ENCODE data around the gene SIPA1L3.

Gene SIPA1L3

GRCh38 chr19:37980419-37981170 lies 73.6 kb downstream of the SIPA1L3 start:
- no peak overlapping the region for H3K4me3 Mint-ChIP-seq

GRCh38 chr19:37981785-37982475 lies 74.9 kb downstream of the SIPA1L3 start:
- peaks cover 9 to 10% of the 10 kb centered on the region in 2 donors for H3K4me1 Mint-ChIP-seq (ENCODE audit: low read depth in 2 of 2)
- H3K4me3 Mint-ChIP-seq, result no peak overlapping the region
- H3K9me3 Mint-ChIP-seq, result no peaks in the 10 kb centered on the region
- H3K36me3 Mint-ChIP-seq (ENCODE audit: insufficient read depth), result no peaks in the 10 kb centered on the region
- H3K27me3 Mint-ChIP-seq, result no peaks in the 10 kb centered on the region
- DNase-seq (no peak), ATAC-seq (replicated peaks) (no peak)
- no peak overlapping the region for H3K27ac Mint-ChIP-seq

More at GRCh38 chr19:37980419-37981170, 73.6 kb downstream of the SIPA1L3 start:
- no peaks in the 10 kb centered on the region for H3K36me3 Mint-ChIP-seq (ENCODE audit: insufficient read depth)
- DNase-seq (no peak), ATAC-seq (replicated peaks) (no peak)
- H3K4me1 Mint-ChIP-seq (ENCODE audit: low read depth in 2 of 2), result peaks cover 0 to 3% of the 10 kb centered on the region in 2 donors
- no peak overlapping the region for H3K27ac Mint-ChIP-seq
- no peaks in the 10 kb centered on the region for H3K9me3 Mint-ChIP-seq
- H3K27me3 Mint-ChIP-seq, result no peaks in the 10 kb centered on the region

GRCh38 chr19:37982655-37983054 lies 75.6 kb downstream of the SIPA1L3 start:
- ATAC-seq (replicated peaks) (no peak), DNase-seq (no peak)
- no peaks in the 10 kb centered on the region for H3K9me3 Mint-ChIP-seq
- H3K27ac Mint-ChIP-seq, result no peak overlapping the region
- H3K4me3 Mint-ChIP-seq, result no peak overlapping the region
- peaks cover 3% of the 10 kb centered on the region for H3K36me3 Mint-ChIP-seq (ENCODE audit: insufficient read depth)
- H3K27me3 Mint-ChIP-seq, result no peaks in the 10 kb centered on the region
- H3K4me1 Mint-ChIP-seq (ENCODE audit: low read depth in 2 of 2), result peaks cover 9 to 10% of the 10 kb centered on the region in 2 donors

- Mint-ChIP-seq H3K27ac (peak overlapping the region in 1 of 2 donors; percentile 42), H3K4me3 (no peak overlapping the region), H3K36me3 (ENCODE audit: insufficient read depth) (peaks cover 3% of the 10 kb centered on the region), H3K9me3 (no peaks in the 10 kb centered on the region), H3K4me1 (ENCODE audit: low read depth in 2 of 2) (peaks cover 9 to 10% of the 10 kb centered on the region in 2 donors), H3K27me3 (no peaks in the 10 kb centered on the region)
- DNase-seq, result no peak
- no peak for ATAC-seq (replicated peaks)
These were observed 76.1 kb downstream of the SIPA1L3 start for GRCh38 chr19:37983153-37983552.

GRCh38 chr19:37983916-37984315 lies 76.9 kb downstream of the SIPA1L3 start:
- Mint-ChIP-seq H3K4me1 (ENCODE audit: low read depth in 2 of 2) (peaks cover 9 to 13% of the 10 kb centered on the region in 2 donors), H3K9me3 (no peaks in the 10 kb centered on the region), H3K27me3 (no peaks in the 10 kb centered on the region), H3K36me3 (ENCODE audit: insufficient read depth) (peaks cover 3% of the 10 kb centered on the region), H3K4me3 (no peak overlapping the region), H3K27ac (peak overlapping the region in 1 of 2 donors; percentile 42)
- ATAC-seq (replicated peaks) (no peak), DNase-seq (no peak)

GRCh38 chr19:37986048-37986750 lies 79.2 kb downstream of the SIPA1L3 start:
- ATAC-seq (replicated peaks) (no peak), DNase-seq (no peak)
- no peaks in the 10 kb centered on the region for H3K9me3 Mint-ChIP-seq
- H3K27me3 Mint-ChIP-seq, result no peaks in the 10 kb centered on the region
- H3K4me1 Mint-ChIP-seq (ENCODE audit: low read depth in 2 of 2), result peaks cover 9 to 16% of the 10 kb centered on the region in 2 donors
- no peak overlapping the region for H3K4me3 Mint-ChIP-seq
- H3K27ac Mint-ChIP-seq, result peak overlapping the region; percentile 82 to 87
- peaks cover 3% of the 10 kb centered on the region for H3K36me3 Mint-ChIP-seq (ENCODE audit: insufficient read depth)

GRCh38 chr19:37987356-37988332 lies 80.6 kb downstream of the SIPA1L3 start:
- Mint-ChIP-seq H3K9me3 (no peaks in the 10 kb centered on the region), H3K4me3 (no peak overlapping the region), H3K27me3 (no peaks in the 10 kb centered on the region), H3K27ac (peak overlapping the region in 1 of 2 donors; percentile 57), H3K4me1 (ENCODE audit: low read depth in 2 of 2) (peaks cover 9 to 17% of the 10 kb centered on the region in 2 donors), H3K36me3 (ENCODE audit: insufficient read depth) (peaks cover 3% of the 10 kb centered on the region)
- DNase-seq, result no peak
- ATAC-seq (replicated peaks), result no peak

GRCh38 chr19:37988758-37989635 lies 82.0 kb downstream of the SIPA1L3 start:
- Mint-ChIP-seq H3K36me3 (ENCODE audit: insufficient read depth) (peaks cover 3% of the 10 kb centered on the region), H3K4me1 (ENCODE audit: low read depth in 2 of 2) (peaks cover 9 to 18% of the 10 kb centered on the region in 2 donors), H3K4me3 (no peak overlapping the region), H3K27me3 (no peaks in the 10 kb centered on the region), H3K27ac (peak overlapping the region in 1 of 2 donors; percentile 57), H3K9me3 (no peaks in the 10 kb centered on the region)
- DNase-seq (no peak), ATAC-seq (replicated peaks) (no peak)

GRCh38 chr19:37989855-37990254 lies 82.8 kb downstream of the SIPA1L3 start:
- Mint-ChIP-seq H3K4me3 (no peak overlapping the region), H3K9me3 (no peaks in the 10 kb centered on the region), H3K27ac (no peak overlapping the region), H3K36me3 (ENCODE audit: insufficient read depth) (peaks cover 3% of the 10 kb centered on the region), H3K4me1 (ENCODE audit: low read depth in 2 of 2) (peaks cover 9 to 22% of the 10 kb centered on the region in 2 donors), H3K27me3 (no peaks in the 10 kb centered on the region)
- DNase-seq, result no peak
- no peak for ATAC-seq (replicated peaks)

GRCh38 chr19:37990362-37990761 lies 83.4 kb downstream of the SIPA1L3 start:
- peaks cover 9 to 25% of the 10 kb centered on the region in 2 donors for H3K4me1 Mint-ChIP-seq (ENCODE audit: low read depth in 2 of 2)
- no peak for ATAC-seq (replicated peaks)
- no peak overlapping the region for H3K27ac Mint-ChIP-seq
- H3K4me3 Mint-ChIP-seq, result no peak overlapping the region
- peaks cover 3% of the 10 kb centered on the region for H3K36me3 Mint-ChIP-seq (ENCODE audit: insufficient read depth)
- no peaks in the 10 kb centered on the region for H3K9me3 Mint-ChIP-seq
- DNase-seq, result no peak
- no peaks in the 10 kb centered on the region for H3K27me3 Mint-ChIP-seq

GRCh38 chr19:37991176-37991835 lies 84.3 kb downstream of the SIPA1L3 start:
- Mint-ChIP-seq H3K4me1 (ENCODE audit: low read depth in 2 of 2) (peaks cover 5 to 22% of the 10 kb centered on the region in 2 donors), H3K4me3 (no peak overlapping the region), H3K27ac (peak overlapping the region; percentile 20 to 41), H3K36me3 (ENCODE audit: insufficient read depth) (peaks cover 3% of the 10 kb centered on the region), H3K27me3 (no peaks in the 10 kb centered on the region), H3K9me3 (no peaks in the 10 kb centered on the region)
- DNase-seq (no peak), ATAC-seq (replicated peaks) (no peak)

Data from effector memory CD8-positive, alpha-beta T cell (primary cell).